ENCODE measurements around the gene CCNL1. TPM values are rescaled to one million over a fixed set of nuclear protein-coding genes. Genes with fewer than 3 reads are reported as not detected.

Gene CCNL1
- polyA plus RNA-seq, 1 donor (not counting 4 experiments of a cell fraction or from before 2014, with no cell fraction given) = 136 TPM

GRCh38 chr3:157136647-157137387 lies 23.1 kb downstream of the CCNL1 start:
- Histone ChIP-seq H2AFZ (ENCODE audit: control insufficient read depth, low read length) (no peak overlapping the region), H3K27me3 (ENCODE audit: control insufficient read depth, extremely low read depth, insufficient read depth, low read length) (no peaks in the 10 kb centered on the region), H3K27ac (ENCODE audit: control insufficient read depth, insufficient read depth, low read length) (peak overlapping the region; percentile 66), H3K9ac (ENCODE audit: control insufficient read depth, extremely low read depth, insufficient read depth, low read length) (peak overlapping the region; percentile 42), H3K4me2 (ENCODE audit: control insufficient read depth, extremely low read depth, insufficient read depth, low read depth, low read length) (peak overlapping the region; percentile 52), H3K9me1 (ENCODE audit: control insufficient read depth, extremely low read depth, insufficient read depth, low read length) (no peaks in the 10 kb centered on the region), H3K4me1 (ENCODE audit: control insufficient read depth, extremely low read depth, insufficient read depth, low read length) (peaks cover 39% of the 10 kb centered on the region), H3K36me3 (ENCODE audit: control insufficient read depth in 2 of 2, extremely low read depth in 1 of 2, insufficient read depth in 2 of 2, low read length in 2 of 2) (no peaks in the 10 kb centered on the region), H3K9me3 (ENCODE audit: control insufficient read depth, low read depth, low read length) (no peaks in the 10 kb centered on the region), H3K79me2 (ENCODE audit: control insufficient read depth, insufficient read depth, low read length) (no peaks in the 10 kb centered on the region), H3K4me3 (ENCODE audit: control insufficient read depth in 2 of 3, extremely low read depth in 1 of 3, insufficient read depth in 2 of 3, low read depth in 1 of 3, low read length in 3 of 3) (no peak overlapping the region), H4K20me1 (ENCODE audit: control insufficient read depth, extremely low read depth, insufficient read depth, low read length) (no peaks in the 10 kb centered on the region)
- TF ChIP-seq EZH2 (IDR thresholded peaks at IDR 0.05; ENCODE audit: low read length) (no peak), CTCF (optimal IDR thresholded peaks at IDR 0.05 in 1 of 3, IDR thresholded peaks at IDR 0.05 in 1 of 3, conservative IDR thresholded peaks at IDR 0.05 in 1 of 3; ENCODE audit: extremely low read depth in 1 of 3, insufficient read depth in 2 of 3, low read length in 3 of 3) (peak in 1 of 3 experiments; percentile 1)
- dilution Hi-C loops (cut with MboI; ENCODE audit: extremely low pct_ligation_motif_present, low sequenced_read_pairs) = no loop called here
- FAIRE-seq = peak; percentile 74
- DNase-seq (ENCODE audit: low read depth, low spot score) = no peak

GRCh38 chr3:157135671-157136396 lies 24.1 kb downstream of the CCNL1 start:
- H3K9me3 ChIP-seq (ENCODE audit: control insufficient read depth, low read depth, low read length) = no peaks in the 10 kb centered on the region
- no peak for DNase-seq (ENCODE audit: low read depth, low spot score)
- H3K4me1 ChIP-seq (ENCODE audit: control insufficient read depth, extremely low read depth, insufficient read depth, low read length) = peaks cover 49% of the 10 kb centered on the region
- no peaks in the 10 kb centered on the region for H3K79me2 ChIP-seq (ENCODE audit: control insufficient read depth, insufficient read depth, low read length)
- no peak for FAIRE-seq
- no peaks in the 10 kb centered on the region for H3K27me3 ChIP-seq (ENCODE audit: control insufficient read depth, extremely low read depth, insufficient read depth, low read length)
- no peak overlapping the region for H3K4me3 ChIP-seq (ENCODE audit: control insufficient read depth in 2 of 3, extremely low read depth in 1 of 3, insufficient read depth in 2 of 3, low read depth in 1 of 3, low read length in 3 of 3)
- H4K20me1 ChIP-seq (ENCODE audit: control insufficient read depth, extremely low read depth, insufficient read depth, low read length) = no peaks in the 10 kb centered on the region
- no peak overlapping the region for H3K4me2 ChIP-seq (ENCODE audit: control insufficient read depth, extremely low read depth, insufficient read depth, low read depth, low read length)
- no peak overlapping the region for H3K9ac ChIP-seq (ENCODE audit: control insufficient read depth, extremely low read depth, insufficient read depth, low read length)
- peak in 2 of 3 experiments; percentile 30 to 45 for TF ChIP-seq CTCF (optimal IDR thresholded peaks at IDR 0.05 in 1 of 3, IDR thresholded peaks at IDR 0.05 in 1 of 3, conservative IDR thresholded peaks at IDR 0.05 in 1 of 3; ENCODE audit: extremely low read depth in 1 of 3, insufficient read depth in 2 of 3, low read length in 3 of 3)
- TF ChIP-seq EZH2 (IDR thresholded peaks at IDR 0.05; ENCODE audit: low read length) = no peak
- no peak overlapping the region for H3K27ac ChIP-seq (ENCODE audit: control insufficient read depth, insufficient read depth, low read length)
- H3K36me3 ChIP-seq (ENCODE audit: control insufficient read depth in 2 of 2, extremely low read depth in 1 of 2, insufficient read depth in 2 of 2, low read length in 2 of 2) = no peaks in the 10 kb centered on the region
- H3K9me1 ChIP-seq (ENCODE audit: control insufficient read depth, extremely low read depth, insufficient read depth, low read length) = no peaks in the 10 kb centered on the region
- H2AFZ ChIP-seq (ENCODE audit: control insufficient read depth, low read length) = no peak overlapping the region
- dilution Hi-C loops (cut with MboI; ENCODE audit: extremely low pct_ligation_motif_present, low sequenced_read_pairs) = no loop called here
